Heart left ventricle (tissue), 13 donors: ENCODE measurements around the gene SCAF1.

Experiments used
- CTCF ChIP-seq, 12 donors: fragments of 200-600 bp; sonication (generic) in 4 of 12; IDR thresholded peaks; one replicate each; pipeline versions ENCODE4 v1.5.0 to v1.8.0; 2018 to 2022; ENCODE audit warnings: antibody characterized with exemption in 12 of 12, mild to moderate bottlenecking in 5 of 12
- POLR2A ChIP-seq, 2 donors: fragments of 450-650 bp; IDR thresholded peaks; one replicate each; pipeline ENCODE4 v1.6.1; 2017; ENCODE audit warnings: antibody characterized with exemption in 2 of 2, mild to moderate bottlenecking in 2 of 2, moderate library complexity in 2 of 2
- donor health status: ischemic (EF 13 %, LVEDD 7.1; RV severe dilation, severe dysfunction).
- donor health status: DM: no; HTN: yes; CAD: no.
- donor health status: DM: no; HTN: no; CAD: no.
- donor health status: ischemic (EF 25% LVEDD 6.9; RV normal size, moderate dysfunction).
- donor health status: ischemic (EF 25% LVEDD 5.7; RV mildly dilated, moderate dysfunction).
- donor health status: ischemic (EF 35%, LVEDD 5.7; RV mildly dilated, moderate dysfunction).
- donor health status: nonischemic (EF 11% LVEDD 7.7; RV severe dilation, severe dysfunction).
- donor health status: DM: yes; HTN: yes; CAD: no.
- donor health status: PGD.
- donor health status: ischemic (EF 29% LVEDD 5.4; RV normal size, mild dysfunction).
- donor health status: nonischemic (EF 23%, LVEDD 6.1; RV moderate dilation, normal function).

DNA sequence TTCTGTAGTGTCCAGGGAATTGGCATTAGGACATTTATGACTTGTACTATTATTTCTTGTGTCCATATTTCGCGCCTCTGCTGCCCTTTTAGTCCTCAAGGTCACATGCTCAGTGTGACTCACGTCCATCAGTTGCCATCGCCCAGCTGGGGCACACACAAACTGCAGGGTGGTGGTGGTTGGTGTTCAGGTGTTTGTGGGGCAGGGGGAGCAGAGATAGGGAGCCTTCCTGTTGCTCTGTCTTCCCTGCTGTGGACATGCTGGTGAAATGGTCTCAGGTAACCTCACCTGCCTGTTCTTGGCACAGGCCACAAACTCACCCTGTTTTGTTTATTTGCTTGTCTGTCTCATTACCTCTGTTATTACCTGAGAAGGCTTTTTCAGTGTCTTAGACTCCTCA lies 28.6 kb upstream of the SCAF1 start:
- TF ChIP-seq POLR2A (IDR thresholded peaks at IDR 0.05) = no peak
- TF ChIP-seq CTCF (IDR thresholded peaks at IDR 0.05) = no peak
